Measurements from ENCODE around the gene TCIRG1. TPM values are rescaled to one million over a fixed set of nuclear protein-coding genes. Genes with fewer than 3 reads are reported as not detected.

TCIRG1 gene
- polyA plus RNA-seq, 1 experiment: 26.5 TPM

GRCh38 chr11:68022531-68022930 is 16.3 kb upstream of the TCIRG1 start:
- ChIA-PET CTCF (interaction anchor here (1.1 kb wide), 1 partner anchor 187 kb away, joined by 3 read pairs; no protein-coding TSS in a partner anchor), POLR2A (no interaction called here)
- no peak overlapping the region for H3K27ac ChIP-seq (ENCODE audit: low read depth, low read length)

GRCh38 chr11:68024508-68024907 is 14.3 kb upstream of the TCIRG1 start:
- H3K27ac ChIP-seq (ENCODE audit: low read depth, low read length): no peak overlapping the region
- POLR2A ChIA-PET: no interaction called here
- no peaks in the 10 kb centered on the region for H3K27me3 ChIP-seq (ENCODE audit: control insufficient read depth, insufficient read depth, low read length)
- TF ChIP-seq, protein P1, sequence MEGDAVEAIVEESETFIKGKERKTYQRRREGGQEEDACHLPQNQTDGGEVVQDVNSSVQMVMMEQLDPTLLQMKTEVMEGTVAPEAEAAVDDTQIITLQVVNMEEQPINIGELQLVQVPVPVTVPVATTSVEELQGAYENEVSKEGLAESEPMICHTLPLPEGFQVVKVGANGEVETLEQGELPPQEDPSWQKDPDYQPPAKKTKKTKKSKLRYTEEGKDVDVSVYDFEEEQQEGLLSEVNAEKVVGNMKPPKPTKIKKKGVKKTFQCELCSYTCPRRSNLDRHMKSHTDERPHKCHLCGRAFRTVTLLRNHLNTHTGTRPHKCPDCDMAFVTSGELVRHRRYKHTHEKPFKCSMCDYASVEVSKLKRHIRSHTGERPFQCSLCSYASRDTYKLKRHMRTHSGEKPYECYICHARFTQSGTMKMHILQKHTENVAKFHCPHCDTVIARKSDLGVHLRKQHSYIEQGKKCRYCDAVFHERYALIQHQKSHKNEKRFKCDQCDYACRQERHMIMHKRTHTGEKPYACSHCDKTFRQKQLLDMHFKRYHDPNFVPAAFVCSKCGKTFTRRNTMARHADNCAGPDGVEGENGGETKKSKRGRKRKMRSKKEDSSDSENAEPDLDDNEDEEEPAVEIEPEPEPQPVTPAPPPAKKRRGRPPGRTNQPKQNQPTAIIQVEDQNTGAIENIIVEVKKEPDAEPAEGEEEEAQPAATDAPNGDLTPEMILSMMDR (IDR thresholded peaks at IDR 0.05; ENCODE audit: low read depth, low read length): no peak
- CTCF ChIA-PET: no interaction called here
- no peak overlapping the region for H3K4me3 ChIP-seq (ENCODE audit: low read depth, low read length)
- no peak for DNase-seq (ENCODE audit: low read depth, low spot score)
- peaks cover 6% of the 10 kb centered on the region for H3K9me3 ChIP-seq (ENCODE audit: control insufficient read depth, insufficient read depth, low read length)

More at GRCh38 chr11:68022531-68022930, 16.3 kb upstream of the TCIRG1 start:
- no peak for DNase-seq (ENCODE audit: low read depth, low spot score)
- Histone ChIP-seq H3K4me3 (ENCODE audit: low read depth, low read length) (no peak overlapping the region), H3K27me3 (ENCODE audit: control insufficient read depth, insufficient read depth, low read length) (no peaks in the 10 kb centered on the region), H3K9me3 (ENCODE audit: control insufficient read depth, insufficient read depth, low read length) (no peaks in the 10 kb centered on the region)
- TF ChIP-seq, protein P1 (IDR thresholded peaks at IDR 0.05; ENCODE audit: low read depth, low read length): no peak

DNA sequence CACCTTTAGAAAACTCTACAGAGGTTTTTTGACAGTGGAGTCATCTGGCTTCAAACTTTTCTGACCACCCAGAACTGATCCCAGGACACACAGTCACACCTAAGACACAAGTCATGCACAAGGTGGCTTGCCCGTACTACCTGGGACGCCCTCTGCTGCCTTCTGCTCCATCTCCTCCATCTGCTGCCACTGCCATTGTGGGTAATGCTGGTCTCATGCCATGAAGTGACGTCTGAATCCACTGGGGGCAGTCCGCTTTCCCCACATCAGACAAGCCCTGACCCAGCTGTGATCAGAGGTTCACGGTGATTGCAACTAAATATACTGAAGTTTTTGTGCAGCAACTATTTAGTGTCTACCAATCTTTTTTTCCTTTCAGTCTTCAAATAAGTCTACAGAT is 13.8 kb upstream of the TCIRG1 start:
- H3K4me3 ChIP-seq (ENCODE audit: low read depth, low read length): no peak overlapping the region
- no peak overlapping the region for H3K27ac ChIP-seq (ENCODE audit: low read depth, low read length)
- ChIA-PET POLR2A (interaction anchor here (1.3 kb wide), 2 partner anchors 12 to 15 kb away, joined by 3 to 4 read pairs; partner anchors contain the start of gene ALDH3B1), CTCF (interaction anchor here (0.5 kb wide), 1 partner anchor 437 kb away, joined by 3 read pairs; no protein-coding TSS in a partner anchor)
- TF ChIP-seq, protein P1 (IDR thresholded peaks at IDR 0.05; ENCODE audit: low read depth, low read length): no peak
- H3K9me3 ChIP-seq (ENCODE audit: control insufficient read depth, insufficient read depth, low read length): peaks cover 8% of the 10 kb centered on the region
- no peak for DNase-seq (ENCODE audit: low read depth, low spot score)
- H3K27me3 ChIP-seq (ENCODE audit: control insufficient read depth, insufficient read depth, low read length): no peaks in the 10 kb centered on the region

DNA sequence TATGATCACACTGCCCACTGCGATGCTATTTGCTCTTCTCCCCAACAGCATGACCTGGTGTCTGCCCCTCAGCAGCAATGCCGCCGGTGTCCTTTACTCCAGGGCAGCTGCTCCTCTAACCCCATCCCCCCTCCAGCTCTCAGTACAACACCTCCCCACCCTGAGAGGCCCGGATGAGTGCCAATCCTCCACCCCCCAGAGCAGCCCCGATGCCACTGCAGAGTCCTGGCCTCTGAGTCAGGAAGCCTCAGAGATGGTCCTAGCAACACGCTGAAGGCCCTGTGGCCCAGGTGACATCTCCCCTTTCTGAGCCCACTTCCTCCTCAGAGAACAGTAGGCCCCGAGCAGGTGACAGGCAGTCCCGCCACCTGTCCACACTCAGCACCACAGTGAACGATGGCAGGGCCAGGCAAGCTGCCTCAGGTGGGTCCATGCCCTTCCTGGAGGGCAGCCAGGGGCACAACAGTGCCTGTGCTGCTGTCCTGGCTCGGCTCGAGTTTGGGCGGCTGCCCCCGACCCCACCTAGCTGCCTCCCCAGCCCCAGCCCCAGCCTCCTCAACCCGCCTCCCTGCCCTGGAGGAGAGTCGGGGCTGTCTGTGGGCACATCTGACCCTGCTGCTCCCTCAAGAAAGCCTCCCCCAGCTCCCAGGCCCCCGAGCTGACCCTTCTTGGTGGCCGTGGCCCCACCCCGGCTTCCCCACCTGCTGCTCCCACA is 12.3 kb upstream of the TCIRG1 start:
- no peak for DNase-seq (ENCODE audit: low read depth, low spot score)
- ChIA-PET CTCF (no interaction called here), POLR2A (interaction anchor here (1.3 kb wide), 1 partner anchor 16 kb away, joined by 4 read pairs; the partner anchor contains the start of gene ALDH3B1)
- no peak overlapping the region for H3K27ac ChIP-seq (ENCODE audit: low read depth, low read length)
- TF ChIP-seq, protein P1 (IDR thresholded peaks at IDR 0.05; ENCODE audit: low read depth, low read length): no peak
- no peaks in the 10 kb centered on the region for H3K27me3 ChIP-seq (ENCODE audit: control insufficient read depth, insufficient read depth, low read length)
- H3K9me3 ChIP-seq (ENCODE audit: control insufficient read depth, insufficient read depth, low read length): peaks cover 8% of the 10 kb centered on the region
- H3K4me3 ChIP-seq (ENCODE audit: low read depth, low read length): no peak overlapping the region

DNA sequence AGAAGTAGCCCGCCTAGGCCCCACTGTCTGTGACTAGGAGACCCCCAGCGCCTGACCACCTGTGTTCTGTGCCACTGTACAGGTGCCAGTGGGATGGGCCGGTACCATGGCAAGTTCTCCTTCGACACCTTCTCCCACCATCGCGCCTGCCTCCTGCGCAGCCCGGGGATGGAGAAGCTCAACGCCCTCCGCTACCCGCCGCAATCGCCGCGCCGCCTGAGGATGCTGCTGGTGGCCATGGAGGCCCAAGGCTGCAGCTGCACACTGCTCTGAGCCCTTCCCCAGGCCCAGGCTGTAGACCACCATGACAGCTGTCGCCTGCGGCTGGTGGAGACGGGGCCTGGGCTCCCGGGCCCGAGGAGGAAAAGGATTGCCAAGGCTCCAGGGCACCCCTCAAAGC is 11.2 kb upstream of the TCIRG1 start:
- CTCF ChIA-PET: no interaction called here
- Histone ChIP-seq H3K9me3 (ENCODE audit: control insufficient read depth, insufficient read depth, low read length) (peaks cover 8% of the 10 kb centered on the region), H3K27ac (ENCODE audit: low read depth, low read length) (peak overlapping the region; percentile 93), H3K4me3 (ENCODE audit: low read depth, low read length) (no peak overlapping the region), H3K27me3 (ENCODE audit: control insufficient read depth, insufficient read depth, low read length) (no peaks in the 10 kb centered on the region)
- TF ChIP-seq, protein P1 (IDR thresholded peaks at IDR 0.05; ENCODE audit: low read depth, low read length): no peak
- POLR2A ChIA-PET: no interaction called here
- DNase-seq (ENCODE audit: low read depth, low spot score): no peak

Measured in AG04450 (cell line).